ENCODE measurements around the gene TMEM170B. TPM values are rescaled to one million over a fixed set of nuclear protein-coding genes. Genes with fewer than 3 reads are reported as not detected.

TMEM170B gene
- total and polyA plus RNA-seq, 9 of the 15 experiments (the other 6 are each of a cell fraction or from before 2014, with no cell fraction given), result 0.03 to 0.11 (median 0.07) TPM

GRCh38 chr6:11571073-11571472 is 33.5 kb downstream of the TMEM170B start:
- CTCF ChIA-PET (ENCODE audit: low intra/inter-chr PET ratio), result no interaction called here
- 0% methylated on average over 2 of the region's 2 CpGs for WGBS (ENCODE audit: insufficient coverage, low coverage, missing lambda C conversion rate)
- Histone ChIP-seq H3K36me3 (ENCODE audit: control insufficient read depth, insufficient read depth, low read length) (no peaks in the 10 kb centered on the region), H3K4me2 (ENCODE audit: insufficient read depth, low read length) (no peak overlapping the region), H3K9me1 (ENCODE audit: control insufficient read depth, insufficient read depth, low read length) (no peaks in the 10 kb centered on the region), H3K79me2 (ENCODE audit: control insufficient read depth, insufficient read depth, low read length) (no peaks in the 10 kb centered on the region), H3K4me1 (replicated peaks in 1 of 2; ENCODE audit: control insufficient read depth in 2 of 2, insufficient read depth in 2 of 2, low read length in 2 of 2) (no peaks in the 10 kb centered on the region), H3K9ac (ENCODE audit: insufficient read depth in 1 of 2, low read depth in 2 of 2, low read length in 2 of 2) (no peak overlapping the region), H3K27ac (ENCODE audit: extremely low read depth, low read depth, low read length) (no peak overlapping the region), H3K9me3 (replicated peaks; ENCODE audit: control insufficient read depth, insufficient read depth, low read depth, low read length) (no peaks in the 10 kb centered on the region), H3K27me3 (ENCODE audit: control insufficient read depth in 2 of 2, insufficient read depth in 2 of 2, low read length in 2 of 2) (no peaks in the 10 kb centered on the region; a peak in 1 of 5 replicates), H3K4me3 (no peak overlapping the region), H4K20me1 (replicated peaks; ENCODE audit: control insufficient read depth, insufficient read depth, low read length) (no peaks in the 10 kb centered on the region), H2AFZ (ENCODE audit: low read depth, low read length) (no peak overlapping the region)
- intact Hi-C loops (cut with micrococcal nuclease) (loop anchor here (10.0 kb wide), 2 partner anchors 506 to 616 kb away; no protein-coding TSS in a partner anchor), in situ Hi-C loops (cut with MboI) (no loop called here)
- BruUV-seq (replicated peaks), result no TSS peak
- TF ChIP-seq FOXP1 (CRISPR knock-in tag; IDR thresholded peaks at IDR 0.05), result no peak
- no peak for TF ChIP-seq IRF9 (tag; IDR thresholded peaks at IDR 0.05)
- no peak for TF ChIP-seq CCNT2 (IDR thresholded peaks at IDR 0.05; ENCODE audit: borderline replicate concordance, extremely low read depth, insufficient read length, low read depth, low read length)
- no peak for TF ChIP-seq HMG20B (CRISPR knock-in tag; IDR thresholded peaks at IDR 0.05)
- TF ChIP-seq EGR1 (conservative IDR thresholded peaks at IDR 0.05), result no peak
- no peak for TF ChIP-seq TAL1 (IDR thresholded peaks at IDR 0.05)
- TF ChIP-seq ZFP1 (CRISPR knock-in tag; IDR thresholded peaks at IDR 0.05), result no peak
- no peak for DNase-seq (ENCODE audit: extremely low read depth in 1 of 4, low spot score in 3 of 4)
- POLR2A ChIA-PET, result interaction anchor here (0.6 kb wide), 1 partner anchor 22 kb away, joined by 3 read pairs; no protein-coding TSS in a partner anchor
- FAIRE-seq, result no peak
- no peak for ATAC-seq

Measured in K562 (cell line).